SJCRH30 (cell line): ENCODE results near the gene CTNNA3. TPM values are rescaled to one million over a fixed set of nuclear protein-coding genes. Genes with fewer than 3 reads are reported as not detected.
"Not testable (repeated sequence)": the region's sequence is repeated elsewhere in the genome, so short reads cannot be mapped to it uniquely, and the experiment has no call there.

ENCODE experiments used
- DNase-seq, 2 experiments: peaks; one replicate each; pipeline ENCODE4 v3.0.0-alpha.2; 2015 to 2020
- H3K27ac ChIP-seq: fragments of 250-450 bp; sonication (Bioruptor Pico); 2 replicates; pipeline ENCODE4 v1.5.1; 2020; ENCODE audit warnings: mild to moderate bottlenecking, moderate library complexity
- H3K27me3 ChIP-seq: fragments of 250-450 bp; sonication (Bioruptor Pico); 2 replicates; pipeline ENCODE4 v1.5.1; 2020; ENCODE audit warnings: mild to moderate bottlenecking, moderate library complexity
- H3K36me3 ChIP-seq: fragments of 250-450 bp; sonication (Bioruptor Pico); 2 replicates; pipeline ENCODE4 v1.5.1; 2020; ENCODE audit warnings: mild to moderate bottlenecking, moderate library complexity
- H3K4me1 ChIP-seq: fragments of 250-450 bp; sonication (Bioruptor Pico); 2 replicates; pipeline ENCODE4 v1.5.1; 2020; ENCODE audit warnings: mild to moderate bottlenecking, moderate library complexity
- H3K4me3 ChIP-seq: fragments of 250-450 bp; sonication (Bioruptor Pico); 2 replicates; pipeline ENCODE4 v1.5.1; 2020; ENCODE audit warnings: mild to moderate bottlenecking, moderate library complexity
- H3K9me3 ChIP-seq: fragments of 250-450 bp; sonication (Bioruptor Pico); replicated peaks from 2 replicates; pipeline ENCODE4 v1.5.1; 2020; ENCODE audit warnings: mild to moderate bottlenecking, moderate library complexity
- total RNA-seq: library from RNA; depleted of rRNA; stranded (reverse); fragments of >200 nt; shearing (Covaris generic); gene quantifications from 2 replicates; pipeline ENCODE4 v1.2.3, GENCODE V29; 2014

Gene CTNNA3
- total RNA-seq, 1 experiment from 2014 or later: 2.7 TPM

GRCh38 chr10:67602268-67602950 lies 93.6 kb downstream of the CTNNA3 start:
- H3K4me3 ChIP-seq: no peak overlapping the region
- DNase-seq: peak; percentile 33 to 36
- peaks cover 3% of the 10 kb centered on the region; the same call in 1 of the 2 replicates for H3K4me1 ChIP-seq
- peak overlapping the region; percentile 10; the same call in 1 of the 2 replicates for H3K27ac ChIP-seq
- H3K36me3 ChIP-seq: no peaks in the 10 kb centered on the region
- H3K9me3 ChIP-seq: no peaks in the 10 kb centered on the region
- H3K27me3 ChIP-seq: no peaks in the 10 kb centered on the region

DNA sequence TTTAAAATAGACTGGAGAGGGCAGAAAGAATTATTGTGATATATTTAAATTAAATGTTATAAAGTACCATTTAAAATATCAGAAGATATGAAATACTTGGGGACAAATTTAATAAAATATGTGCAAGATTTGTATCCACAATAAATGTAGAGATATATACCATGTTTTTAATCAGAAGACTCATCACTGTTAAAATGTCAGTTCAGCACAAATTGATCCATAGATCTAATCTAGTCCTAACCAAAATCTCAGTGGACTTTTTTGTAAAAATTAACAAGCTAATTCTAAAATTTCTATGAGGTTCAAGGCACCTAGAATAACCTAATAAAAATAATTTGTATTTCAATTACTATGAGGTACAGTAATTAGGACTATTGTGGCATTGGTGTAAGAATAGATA lies 96.4 kb downstream of the CTNNA3 start:
- Histone ChIP-seq H3K27me3 (no peaks in the 10 kb centered on the region), H3K4me1 (peaks cover 3% of the 10 kb centered on the region; the same call in 1 of the 2 replicates), H3K4me3 (no peak overlapping the region), H3K9me3 (no peaks in the 10 kb centered on the region), H3K36me3 (no peaks in the 10 kb centered on the region), H3K27ac (no peak overlapping the region)
- no peak for DNase-seq

DNA sequence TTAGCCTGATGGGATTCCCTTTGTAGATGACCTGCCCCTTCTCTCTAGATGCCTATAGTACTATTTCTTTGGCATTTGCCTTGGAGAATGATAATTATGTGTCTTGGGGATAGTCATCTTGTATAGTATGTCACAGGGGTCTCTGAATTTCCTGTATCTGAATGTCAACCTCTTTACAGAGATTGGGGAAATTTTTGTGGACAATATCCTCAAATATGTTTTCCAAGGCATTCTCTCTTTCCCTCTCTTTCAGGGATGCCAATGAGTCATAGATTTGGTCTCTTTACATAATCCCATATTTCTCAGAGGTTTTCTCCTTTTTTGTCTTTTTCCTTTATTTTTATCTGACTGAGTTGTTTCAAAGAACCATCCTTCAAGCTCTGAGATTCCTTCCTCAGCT lies 99.4 kb downstream of the CTNNA3 start:
- H3K4me1 ChIP-seq: no peaks in the 10 kb centered on the region; the same call in 1 of the 2 replicates
- DNase-seq: no peak
- no peak overlapping the region for H3K27ac ChIP-seq
- H3K36me3 ChIP-seq: no peaks in the 10 kb centered on the region
- no peaks in the 10 kb centered on the region for H3K27me3 ChIP-seq
- H3K4me3 ChIP-seq: no peak overlapping the region
- no peaks in the 10 kb centered on the region for H3K9me3 ChIP-seq

DNA sequence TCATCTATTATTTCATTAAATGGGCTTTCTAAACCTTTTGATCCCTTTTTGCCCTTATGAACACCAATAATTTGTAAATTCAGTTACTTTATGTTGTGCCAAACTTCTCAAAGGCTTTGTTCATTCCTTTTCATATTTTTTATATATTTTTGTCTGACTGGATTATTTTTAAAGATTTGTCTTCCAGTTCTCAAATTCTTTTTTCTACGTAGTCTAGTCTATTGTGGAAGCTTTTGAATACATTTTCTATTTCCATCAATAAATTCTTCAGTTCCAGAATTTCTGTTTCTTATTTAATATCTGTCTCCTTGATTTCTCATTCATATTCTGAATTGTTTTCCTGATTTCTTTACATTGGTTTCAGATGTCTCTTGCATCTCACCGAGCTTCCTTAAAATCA lies 108.2 kb downstream of the CTNNA3 start:
- no peaks in the 10 kb centered on the region for H3K27me3 ChIP-seq
- H3K36me3 ChIP-seq: no peaks in the 10 kb centered on the region
- no peak for DNase-seq
- H3K9me3 ChIP-seq: no peaks in the 10 kb centered on the region
- H3K27ac ChIP-seq: no peak overlapping the region
- no peak overlapping the region for H3K4me3 ChIP-seq
- no peaks in the 10 kb centered on the region for H3K4me1 ChIP-seq

DNA sequence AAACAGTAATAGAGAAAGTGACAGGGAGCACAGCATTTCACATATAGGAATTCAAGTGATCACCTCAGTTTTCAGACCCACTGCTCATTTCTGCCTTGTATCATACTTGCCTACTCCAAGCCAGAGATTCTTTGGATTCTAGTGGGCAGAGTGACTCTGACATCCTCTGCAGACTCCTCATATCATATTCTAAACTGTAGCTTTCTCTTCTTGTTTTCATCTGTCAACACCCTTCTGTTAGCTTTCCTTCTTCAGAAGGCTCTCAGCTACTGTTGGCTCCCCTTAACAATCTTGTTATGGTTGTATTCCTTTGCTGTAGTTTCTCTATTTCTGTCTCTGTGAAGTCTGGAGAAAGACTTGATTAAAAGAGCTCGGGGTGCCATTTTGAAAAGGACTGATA lies 120.5 kb downstream of the CTNNA3 start:
- Histone ChIP-seq H3K9me3 (no peaks in the 10 kb centered on the region), H3K27ac (no peak overlapping the region), H3K4me1 (no peaks in the 10 kb centered on the region), H3K27me3 (no peaks in the 10 kb centered on the region), H3K36me3 (no peaks in the 10 kb centered on the region), H3K4me3 (no peak overlapping the region)
- no peak for DNase-seq

GRCh38 chr10:67573484-67573883 lies 122.5 kb downstream of the CTNNA3 start:
- no peaks in the 10 kb centered on the region for H3K36me3 ChIP-seq
- H3K9me3 ChIP-seq: no peaks in the 10 kb centered on the region
- no peaks in the 10 kb centered on the region; the same call in 1 of the 2 replicates for H3K4me1 ChIP-seq
- H3K27me3 ChIP-seq: no peaks in the 10 kb centered on the region
- H3K27ac ChIP-seq: no peak overlapping the region
- DNase-seq: no peak
- no peak overlapping the region for H3K4me3 ChIP-seq

DNA sequence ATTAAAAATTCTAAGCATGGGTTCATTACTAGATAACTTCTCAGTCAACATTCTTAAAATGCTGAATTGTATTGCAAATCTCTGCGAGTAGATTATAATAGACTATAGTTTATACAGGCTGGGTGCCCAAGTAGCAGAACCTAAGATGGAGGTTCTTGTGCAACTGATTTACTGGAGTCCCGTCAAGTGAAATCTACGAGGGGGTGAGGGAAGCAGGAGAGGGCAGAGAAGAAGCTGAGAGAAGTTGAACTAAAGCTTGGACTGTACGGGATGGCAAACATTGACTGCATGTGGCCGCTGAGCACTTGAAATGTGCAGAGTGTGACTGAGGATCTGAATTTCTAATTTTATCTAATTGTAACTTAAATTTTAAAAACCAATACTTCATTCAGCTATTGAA lies 124.5 kb downstream of the CTNNA3 start:
- Histone ChIP-seq H3K9me3 (no peaks in the 10 kb centered on the region), H3K36me3 (no peaks in the 10 kb centered on the region), H3K4me3 (no peak overlapping the region), H3K27ac (no peak overlapping the region), H3K27me3 (no peaks in the 10 kb centered on the region), H3K4me1 (no peaks in the 10 kb centered on the region; the same call in 1 of the 2 replicates)
- no peak for DNase-seq

- not testable (repeated sequence) for H3K27me3 ChIP-seq, DNase-seq, H3K9me3 ChIP-seq
Observed at GRCh38 chr10:67558311-67558710, 137.7 kb downstream of the CTNNA3 start.

DNA sequence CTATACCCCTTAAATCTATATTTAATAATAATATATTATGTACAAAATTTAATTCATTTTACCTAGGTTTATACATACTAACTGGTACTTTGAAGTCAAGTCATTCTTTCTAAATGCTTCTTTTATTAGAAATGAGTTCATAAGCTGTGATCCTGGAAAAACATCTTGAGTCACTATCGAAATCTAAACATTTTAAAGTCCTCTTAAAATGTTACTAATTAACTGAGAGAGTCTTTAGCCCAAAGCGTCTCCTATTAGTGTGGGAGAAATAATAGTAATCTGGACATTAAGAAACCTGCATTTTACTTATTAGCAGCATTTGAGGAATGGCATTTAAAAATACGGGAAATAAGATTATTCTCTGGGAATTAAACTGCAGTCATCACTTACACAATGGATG lies 142.7 kb downstream of the CTNNA3 start:
- Histone ChIP-seq H3K4me3 (no peak overlapping the region), H3K4me1 (0 out of 2 replicates have a peak, but pooled peaks cover 2% of the 10 kb centered on the region), H3K27me3 (no peaks in the 10 kb centered on the region), H3K27ac (no peak overlapping the region), H3K36me3 (no peaks in the 10 kb centered on the region), H3K9me3 (no peaks in the 10 kb centered on the region)
- DNase-seq: no peak

More at GRCh38 chr10:67558311-67558710, 137.7 kb downstream of the CTNNA3 start:
- not testable (repeated sequence) for H3K4me3 ChIP-seq, H3K27ac ChIP-seq, H3K36me3 ChIP-seq, H3K4me1 ChIP-seq

DNA sequence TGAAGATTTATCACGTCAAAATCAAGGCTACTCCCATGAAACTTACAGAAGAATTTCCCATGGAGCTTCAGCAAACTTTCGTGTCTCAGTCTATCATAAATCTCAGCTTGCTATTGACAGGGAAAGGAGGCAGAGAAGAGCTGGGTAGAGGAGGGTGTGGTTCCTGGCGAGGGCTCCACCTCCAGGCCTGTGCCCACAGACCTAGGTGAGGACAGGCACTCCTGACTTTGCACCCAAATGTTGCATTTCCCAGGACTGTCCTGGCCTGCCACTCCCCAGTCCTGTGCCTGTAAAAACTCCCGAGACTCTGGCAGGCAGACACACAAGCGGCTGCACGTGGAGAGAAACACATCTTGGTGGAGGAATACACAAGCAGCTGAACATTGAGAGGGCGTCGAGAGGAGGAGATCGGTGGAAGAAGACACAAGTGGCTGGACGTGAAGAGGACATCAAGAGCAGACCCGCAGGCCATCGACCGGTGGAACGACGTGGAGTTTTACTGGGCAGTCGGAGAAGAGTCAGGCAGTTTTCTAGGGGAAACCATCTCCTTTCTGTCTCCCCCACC lies 145.1 kb downstream of the CTNNA3 start:
- Histone ChIP-seq H3K9me3 (no peaks in the 10 kb centered on the region), H3K4me1 (0 out of 2 replicates have a peak, but pooled peaks cover 2% of the 10 kb centered on the region), H3K27ac (no peak overlapping the region), H3K4me3 (no peak overlapping the region), H3K36me3 (no peaks in the 10 kb centered on the region), H3K27me3 (no peaks in the 10 kb centered on the region)
- DNase-seq: no peak

GRCh38 chr10:67550046-67550445 lies 145.9 kb downstream of the CTNNA3 start:
- no peaks in the 10 kb centered on the region for H3K27me3 ChIP-seq
- no peak overlapping the region for H3K4me3 ChIP-seq
- H3K9me3 ChIP-seq: no peaks in the 10 kb centered on the region
- H3K27ac ChIP-seq: no peak overlapping the region
- H3K36me3 ChIP-seq: no peaks in the 10 kb centered on the region
- DNase-seq: no peak
- H3K4me1 ChIP-seq: 0 out of 2 replicates have a peak, but pooled peaks cover 2% of the 10 kb centered on the region

GRCh38 chr10:67549390-67549789 lies 146.6 kb downstream of the CTNNA3 start:
- Histone ChIP-seq H3K27ac (no peak overlapping the region; the same call in 1 of the 2 replicates), H3K4me1 (0 out of 2 replicates have a peak, but pooled peaks cover 2% of the 10 kb centered on the region), H3K9me3 (no peaks in the 10 kb centered on the region), H3K27me3 (no peaks in the 10 kb centered on the region), H3K4me3 (peak overlapping the region; percentile 42; the same call in 1 of the 2 replicates), H3K36me3 (no peaks in the 10 kb centered on the region)
- DNase-seq: peak; percentile 15 to 37

DNA sequence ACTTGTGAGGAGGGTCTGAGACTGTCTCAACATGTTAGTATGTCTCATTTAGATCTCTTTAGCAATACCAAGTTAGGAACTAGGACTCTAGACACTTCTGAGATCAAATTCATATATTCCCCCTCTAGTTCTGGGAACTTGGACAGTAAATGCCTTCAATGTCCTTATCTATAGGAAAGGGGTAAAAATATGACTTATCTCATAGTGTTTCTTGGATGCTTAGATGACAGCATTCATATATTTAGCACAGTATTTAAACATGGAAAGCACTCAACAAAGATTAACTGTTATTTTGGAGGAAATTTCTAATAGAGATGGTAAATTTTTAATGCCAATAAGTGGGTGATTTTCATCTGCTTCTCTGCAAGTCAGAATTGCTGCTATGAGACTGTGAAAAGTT lies 154.6 kb downstream of the CTNNA3 start:
- Histone ChIP-seq H3K36me3 (no peaks in the 10 kb centered on the region), H3K4me3 (no peak overlapping the region), H3K4me1 (no peaks in the 10 kb centered on the region), H3K27me3 (no peaks in the 10 kb centered on the region), H3K9me3 (no peaks in the 10 kb centered on the region), H3K27ac (no peak overlapping the region)
- DNase-seq: no peak

GRCh38 chr10:67539312-67539711 lies 156.7 kb downstream of the CTNNA3 start:
- Histone ChIP-seq H3K9me3 (no peaks in the 10 kb centered on the region), H3K4me1 (no peaks in the 10 kb centered on the region)
- no peak for DNase-seq

GRCh38 chr10:67537906-67538305 lies 158.1 kb downstream of the CTNNA3 start:
- Histone ChIP-seq H3K36me3 (no peaks in the 10 kb centered on the region), H3K4me3 (no peak overlapping the region), H3K27ac (no peak overlapping the region), H3K27me3 (no peaks in the 10 kb centered on the region), H3K4me1 (no peaks in the 10 kb centered on the region), H3K9me3 (no peaks in the 10 kb centered on the region)
- DNase-seq: no peak

More at GRCh38 chr10:67539312-67539711, 156.7 kb downstream of the CTNNA3 start:
- H3K27ac ChIP-seq: no peak overlapping the region
- H3K27me3 ChIP-seq: no peaks in the 10 kb centered on the region
- no peaks in the 10 kb centered on the region for H3K36me3 ChIP-seq
- no peak overlapping the region for H3K4me3 ChIP-seq
